ENCODE measurements around the gene LCE3E.
"Not testable (repeated sequence)": the region's sequence is repeated elsewhere in the genome, so short reads cannot be mapped to it uniquely, and the experiment has no call there.

LCE3E gene

GRCh38 chr1:152566681-152567080 lies at the start of gene LCE3E:
LCE3E (minus strand) TSS chr1:152566780; CDS start chr1:152566208, 572 bp downstream.
- DNase-seq (ENCODE audit: low spot score), result no peak

GRCh38 chr1:152613511-152613910 lies 46.9 kb upstream of the LCE3E start, which contains the start of gene LCE3B:
LCE3B (plus strand) TSS chr1:152613811; CDS start chr1:152613811, 0 bp downstream.
- no peak for DNase-seq (ENCODE audit: low spot score)

GRCh38 chr1:152599934-152600333 lies 33.4 kb upstream of the LCE3E start, which contains the start of gene LCE3C:
LCE3C (plus strand) TSS chr1:152600234; CDS start chr1:152600732, 498 bp downstream.
- no peak for DNase-seq (ENCODE audit: low spot score)

GRCh38 chr1:152596986-152597385 lies 30.4 kb upstream of the LCE3E start:
- no peak for DNase-seq (ENCODE audit: low spot score)

- DNase-seq (ENCODE audit: low spot score), result no peak
These were observed 19.0 kb upstream of the LCE3E start for GRCh38 chr1:152585586-152585985.

- no peak for DNase-seq (ENCODE audit: low spot score)
These were observed 16.1 kb upstream of the LCE3E start for GRCh38 chr1:152582647-152583046.

GRCh38 chr1:152580433-152580832 lies 13.9 kb upstream of the LCE3E start, which contains the start of gene LCE3D:
LCE3D (minus strand) TSS chr1:152580516; CDS start chr1:152579936, 580 bp downstream.
- no peak for DNase-seq (ENCODE audit: low spot score)

- DNase-seq (ENCODE audit: low spot score), result not testable (repeated sequence)
These were observed 12.9 kb upstream of the LCE3E start for GRCh38 chr1:152579526-152579925.

GRCh38 chr1:152577168-152577567 lies 10.6 kb upstream of the LCE3E start:
- peak; percentile 88 for DNase-seq (ENCODE audit: low spot score)

GRCh38 chr1:152565535-152566215 lies 905 bp downstream of the LCE3E start:
- DNase-seq (ENCODE audit: low spot score), result no peak

- peak; percentile 25 for DNase-seq (ENCODE audit: low spot score)
These were observed 1.5 kb downstream of the LCE3E start for GRCh38 chr1:152565115-152565514.

GRCh38 chr1:152548358-152548757 lies 18.2 kb downstream of the LCE3E start:
- not testable (repeated sequence) for DNase-seq (ENCODE audit: low spot score)

GRCh38 chr1:152546704-152547103 lies 19.9 kb downstream of the LCE3E start:
- no peak for DNase-seq (ENCODE audit: low spot score)

GRCh38 chr1:152543820-152544219 lies 22.8 kb downstream of the LCE3E start:
- peak; percentile 9 for DNase-seq (ENCODE audit: low spot score)

- DNase-seq (ENCODE audit: low spot score), result no peak
These were observed 26.7 kb downstream of the LCE3E start for GRCh38 chr1:152539901-152540300.

GRCh38 chr1:152537496-152537895 lies 29.1 kb downstream of the LCE3E start:
- no peak for DNase-seq (ENCODE audit: low spot score)

- DNase-seq (ENCODE audit: low spot score), result no peak
These were observed 30.8 kb downstream of the LCE3E start for GRCh38 chr1:152535774-152536173.

- peak; percentile 46 for DNase-seq (ENCODE audit: low spot score)
These were observed 33.1 kb downstream of the LCE3E start for GRCh38 chr1:152533327-152533938.

GRCh38 chr1:152525080-152525641 lies 41.4 kb downstream of the LCE3E start:
- DNase-seq (ENCODE audit: low spot score), result no peak

- no peak for DNase-seq (ENCODE audit: low spot score)
These were observed 46.0 kb downstream of the LCE3E start for GRCh38 chr1:152520561-152521090.

GRCh38 chr1:152519851-152520250 lies 46.7 kb downstream of the LCE3E start:
- no peak for DNase-seq (ENCODE audit: low spot score)

- no peak for DNase-seq (ENCODE audit: low spot score)
These were observed 49.3 kb downstream of the LCE3E start for GRCh38 chr1:152517237-152517811.

Measured in activated CD4-positive, alpha-beta T cell treated with anti-CD3 and anti-CD28 coated beads, Interleukin-2, Interleukin-4, amounts not matched to agents 100 ng/mL and 50 ng/mL, durations not matched to agents 16 hours and 8 hours (primary cell).